GM18508 (cell line): ENCODE data around the gene PELI1.
A peak's percentile ranks its signal among the peaks of the same experiment; 100 is the strongest.
"Not testable (repeated sequence)": the region's sequence is repeated elsewhere in the genome, so short reads cannot be mapped to it uniquely, and the experiment has no call there.

ENCODE experiments used
- ATAC-seq: cut with Tn5 transposase; IDR thresholded peaks from one replicate; pipeline ENCODE4 v1.9.1; 2021; ENCODE audit warnings: moderate number of reproducible peaks; ENCODE audit not compliant: insufficient read depth, unreplicated experiment

The PELI1 gene

DNA sequence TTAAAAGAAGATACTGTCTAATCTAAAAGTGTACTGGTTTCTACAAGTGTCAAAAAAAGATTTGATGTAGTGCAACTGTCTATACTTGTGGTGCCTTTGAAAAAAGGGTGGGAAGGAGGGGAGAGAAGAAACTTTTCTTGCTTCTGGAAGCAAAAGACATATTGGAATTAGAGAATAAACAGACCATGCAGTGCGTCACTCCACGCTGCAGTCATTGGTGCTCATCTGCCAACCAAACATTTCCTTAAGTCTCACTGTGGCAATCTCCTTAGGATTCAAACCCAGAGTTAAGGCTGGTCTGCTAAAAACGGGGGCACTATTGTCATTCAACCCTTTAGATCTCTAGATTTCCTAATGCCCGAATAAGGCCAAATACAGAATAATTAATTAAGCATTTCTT, 50.9 kb downstream of the PELI1 start:
- no peak for ATAC-seq

DNA sequence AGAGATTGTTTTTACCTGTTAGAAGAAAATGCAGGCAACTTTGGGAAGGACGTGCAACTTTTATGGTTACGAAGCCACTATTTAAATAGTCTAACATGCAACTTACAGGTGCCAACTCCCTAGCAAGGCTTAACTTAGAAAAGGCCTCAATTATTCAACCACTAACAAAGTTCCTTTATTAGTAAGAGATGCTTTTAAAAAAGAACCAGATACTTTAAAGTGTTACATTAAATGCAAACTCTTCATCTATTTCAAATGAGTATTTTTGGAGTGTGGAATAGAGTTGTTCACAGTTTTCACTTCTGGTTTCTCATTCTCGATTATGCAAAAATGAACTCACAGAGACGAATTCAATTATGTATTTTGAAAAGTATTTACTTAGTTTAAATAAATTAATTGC, 51.7 kb downstream of the PELI1 start:
- ATAC-seq = peak; percentile 64

DNA sequence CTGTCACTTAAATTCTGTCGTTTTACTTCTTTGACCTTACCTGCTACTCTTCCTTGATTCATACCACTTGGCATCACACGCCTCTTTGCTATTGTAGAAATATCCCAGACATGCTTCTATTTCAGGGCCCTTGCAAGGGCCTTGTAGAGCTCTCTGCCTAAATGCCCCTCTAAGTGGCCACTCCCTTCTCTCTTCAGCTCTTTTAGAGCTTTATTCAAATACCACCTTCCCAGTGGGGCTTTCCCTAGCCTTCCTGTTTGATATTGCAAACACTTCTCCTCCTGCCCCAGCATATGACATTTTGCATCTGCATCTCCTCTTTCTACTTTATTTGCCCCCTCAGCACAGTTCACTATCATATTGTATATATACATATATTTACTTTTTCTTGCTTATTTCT, 54.0 kb downstream of the PELI1 start:
- ATAC-seq = no peak

DNA sequence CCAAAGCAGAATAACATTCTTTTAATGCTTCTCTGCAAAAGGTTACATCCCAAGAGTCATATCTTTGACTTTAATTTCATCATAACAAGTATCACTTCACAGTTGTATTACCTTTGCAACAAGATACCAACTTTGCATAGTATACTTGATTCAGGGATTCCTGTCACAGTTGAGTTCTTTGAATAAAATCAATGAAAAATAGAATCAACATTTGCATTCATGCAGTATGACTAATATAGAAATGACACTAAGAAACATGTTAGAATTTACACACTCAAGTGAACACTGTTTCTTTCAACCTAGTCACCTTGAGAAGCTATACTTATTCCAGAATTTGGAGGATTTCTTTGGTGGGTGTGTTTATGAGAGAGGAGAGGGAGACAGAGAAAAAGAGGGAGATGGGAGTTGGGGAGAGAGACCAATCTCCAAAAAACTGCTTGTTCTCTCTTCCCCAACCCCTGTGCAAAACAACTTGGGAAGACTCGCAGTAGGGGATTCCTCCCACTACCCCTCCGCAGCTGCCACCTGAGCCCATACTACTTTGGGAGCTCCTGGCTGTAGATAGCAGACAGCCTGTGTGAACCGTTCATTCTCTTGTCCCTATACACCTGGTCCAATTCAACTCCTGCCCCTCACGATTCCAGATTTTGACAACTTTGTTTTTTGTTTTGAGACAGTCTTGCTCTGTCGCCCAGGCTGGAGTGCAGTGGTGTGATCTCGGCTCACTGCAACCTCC, 57.7 kb downstream of the PELI1 start:
- ATAC-seq = no peak

DNA sequence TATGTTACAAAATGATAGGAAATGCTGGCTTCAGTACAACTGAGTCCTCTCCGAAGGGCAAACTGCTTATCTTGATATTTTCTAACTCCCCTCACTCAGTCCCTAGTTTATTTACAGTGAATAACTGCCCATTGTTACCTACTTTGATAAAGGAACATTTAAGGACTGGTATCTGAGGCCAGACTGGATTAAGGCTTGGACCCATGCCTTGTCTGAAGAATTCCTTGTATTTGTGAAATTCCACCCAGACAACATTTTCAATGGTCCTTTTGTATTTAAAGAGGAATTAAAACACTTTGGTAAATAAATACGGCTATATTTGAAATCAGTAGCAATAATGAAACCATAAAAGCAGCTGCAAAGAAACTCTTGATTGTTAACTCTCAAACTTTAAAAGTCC, 58.3 kb downstream of the PELI1 start:
- no peak for ATAC-seq

DNA sequence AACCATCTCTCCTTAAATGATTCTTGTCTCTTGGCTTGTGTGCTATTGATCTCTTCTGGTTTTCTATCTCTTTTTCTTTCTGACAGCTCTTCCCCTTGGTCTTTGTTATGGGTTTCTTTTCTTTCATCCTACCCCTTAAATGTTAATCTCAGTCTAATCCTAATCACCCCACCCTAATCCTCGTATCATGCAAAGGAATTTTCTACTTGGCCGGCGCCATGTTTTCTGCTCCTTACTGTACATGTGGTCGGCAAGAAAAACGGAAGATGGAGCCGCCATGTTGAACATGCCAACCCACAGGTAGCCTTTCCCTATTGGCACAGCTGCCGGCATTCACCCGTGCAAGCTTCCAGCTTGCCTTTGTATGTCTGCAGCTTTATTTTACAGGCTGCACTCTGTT, 63.2 kb downstream of the PELI1 start:
- ATAC-seq = no peak

DNA sequence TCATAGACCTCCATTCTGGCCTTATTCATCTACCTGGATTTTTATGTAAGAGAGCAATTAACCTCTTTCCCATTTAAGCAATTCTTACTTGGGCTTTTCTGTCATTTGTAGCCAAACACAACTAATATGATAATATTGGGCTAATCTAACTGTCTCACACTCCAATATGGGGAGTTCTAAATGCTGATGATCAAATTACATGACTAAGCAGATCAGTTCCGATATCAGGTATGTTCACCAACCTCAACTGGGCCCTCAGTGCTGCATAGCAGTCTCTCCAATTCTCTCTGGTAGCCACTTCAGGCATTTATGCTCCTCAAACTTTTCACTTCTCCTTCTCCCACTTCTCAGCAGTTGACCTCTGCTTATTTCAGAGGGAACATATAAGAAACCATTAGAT, 64.0 kb downstream of the PELI1 start:
- no peak for ATAC-seq

DNA sequence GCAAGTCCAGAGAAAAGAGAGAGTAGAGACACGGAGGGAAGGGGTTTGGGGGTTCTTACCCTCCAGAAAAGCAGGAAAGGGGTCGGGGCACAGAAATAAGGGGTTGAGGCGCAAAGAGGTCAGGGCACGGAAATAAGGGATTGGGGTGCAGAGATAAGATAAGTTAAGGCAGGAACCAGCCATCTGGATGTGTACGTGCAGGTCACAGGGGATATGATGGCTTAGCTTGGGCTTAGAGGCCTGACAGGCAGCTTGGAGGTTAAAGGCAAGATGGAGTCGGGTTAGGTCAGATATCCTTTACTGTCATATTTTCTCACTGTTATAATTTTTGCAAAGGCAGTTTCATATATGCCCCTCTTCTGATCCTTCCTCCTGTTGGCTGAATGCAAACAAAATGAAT, 64.5 kb downstream of the PELI1 start:
- ATAC-seq = not testable (repeated sequence)

DNA sequence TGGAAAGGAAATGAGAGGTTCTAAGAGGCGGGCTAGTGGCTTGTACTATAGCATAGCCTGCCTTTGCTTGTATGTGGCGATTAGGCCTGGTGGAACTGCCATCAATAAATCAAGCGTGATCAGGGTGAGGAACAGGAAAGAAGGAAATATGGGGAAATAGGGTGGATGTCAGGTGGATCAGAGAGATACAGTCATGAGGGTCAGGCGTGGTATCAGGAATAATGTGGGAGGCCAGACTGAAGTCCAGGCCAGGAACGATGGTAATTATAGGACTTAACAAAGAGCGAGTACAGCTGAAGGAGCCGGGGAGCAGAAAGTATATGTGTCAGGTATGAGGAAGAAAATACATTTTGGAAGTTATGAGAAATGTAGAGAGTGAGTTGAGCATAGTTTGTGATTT, 67.4 kb downstream of the PELI1 start:
- not testable (repeated sequence) for ATAC-seq

DNA sequence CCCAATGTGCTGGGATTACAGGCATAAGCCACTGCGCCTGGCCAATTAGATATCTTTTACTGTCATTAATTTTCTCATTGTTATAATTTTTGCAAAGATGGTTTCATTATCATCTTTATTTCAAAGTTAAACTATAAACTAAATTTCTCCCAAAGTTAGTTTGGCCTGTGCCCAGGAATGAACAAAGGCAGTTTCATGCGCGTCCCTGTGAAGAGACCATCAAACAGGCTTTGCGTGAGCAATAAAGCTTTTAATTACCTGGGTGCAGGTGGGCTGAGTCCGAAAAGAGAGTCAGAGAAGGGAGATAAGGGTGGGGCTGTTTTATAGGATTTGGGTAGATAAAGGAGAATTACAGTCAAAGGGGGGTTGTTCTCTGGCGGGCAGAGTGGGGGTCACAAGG, 69.6 kb downstream of the PELI1 start:
- ATAC-seq = not testable (repeated sequence)

DNA sequence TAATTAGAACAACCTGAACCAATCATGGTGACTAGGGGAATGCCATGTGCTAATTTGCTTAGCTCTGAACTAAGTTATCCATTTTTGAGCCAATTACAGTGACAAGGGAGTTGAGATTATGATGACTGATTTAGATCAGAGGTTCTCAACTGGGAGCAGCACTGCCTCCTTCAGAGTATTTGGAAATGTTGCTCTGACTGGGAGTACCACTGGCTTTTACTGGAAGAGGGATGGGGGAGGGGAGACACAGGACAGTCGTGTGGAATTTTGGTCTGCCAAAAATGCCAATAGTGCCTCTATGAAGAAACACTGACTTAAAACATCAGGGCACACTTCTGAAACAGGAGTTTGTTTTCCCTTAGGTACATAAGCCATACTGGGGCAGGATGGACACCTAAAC, 76.9 kb downstream of the PELI1 start:
- ATAC-seq = no peak

DNA sequence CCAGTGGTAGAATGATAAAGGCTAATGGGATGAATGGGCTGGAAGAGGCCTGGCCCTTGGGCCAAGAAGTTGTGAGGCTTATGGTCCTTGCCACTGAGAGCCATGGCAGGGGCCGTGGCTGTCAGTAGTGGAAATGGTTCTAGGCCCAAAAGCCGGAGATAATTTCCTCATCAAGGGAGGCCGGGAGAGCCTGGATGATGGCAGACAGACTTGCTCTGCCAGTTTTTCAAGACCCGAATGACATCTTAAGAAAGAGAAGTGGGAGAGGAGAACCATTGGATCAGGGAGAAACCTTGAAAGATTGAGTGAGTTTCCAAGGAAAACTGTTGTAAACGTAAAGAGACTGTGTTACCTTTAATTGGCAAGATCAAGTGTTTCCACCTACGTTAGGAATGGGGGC, 78.7 kb downstream of the PELI1 start:
- ATAC-seq = no peak

DNA sequence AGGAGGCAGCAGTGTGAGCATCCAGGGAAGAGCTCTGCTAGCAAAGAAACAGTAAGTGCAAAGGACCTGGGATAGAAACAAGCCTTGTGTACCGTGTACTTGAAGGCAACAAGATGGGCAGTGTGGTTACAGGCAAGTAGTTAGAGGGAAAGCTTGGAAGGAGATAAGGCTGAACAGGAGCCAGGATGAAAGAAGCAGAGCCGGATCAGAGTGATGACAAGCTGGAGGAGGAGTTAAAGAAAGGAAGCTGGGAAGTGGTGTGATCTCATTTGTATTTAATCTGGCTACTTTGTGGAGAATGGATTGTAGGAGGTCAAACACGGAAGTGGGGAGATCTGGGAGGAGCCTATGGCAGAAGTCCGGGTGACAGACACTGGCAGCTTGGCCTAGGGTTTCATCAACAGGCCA, 80.3 kb downstream of the PELI1 start:
- ATAC-seq = no peak

DNA sequence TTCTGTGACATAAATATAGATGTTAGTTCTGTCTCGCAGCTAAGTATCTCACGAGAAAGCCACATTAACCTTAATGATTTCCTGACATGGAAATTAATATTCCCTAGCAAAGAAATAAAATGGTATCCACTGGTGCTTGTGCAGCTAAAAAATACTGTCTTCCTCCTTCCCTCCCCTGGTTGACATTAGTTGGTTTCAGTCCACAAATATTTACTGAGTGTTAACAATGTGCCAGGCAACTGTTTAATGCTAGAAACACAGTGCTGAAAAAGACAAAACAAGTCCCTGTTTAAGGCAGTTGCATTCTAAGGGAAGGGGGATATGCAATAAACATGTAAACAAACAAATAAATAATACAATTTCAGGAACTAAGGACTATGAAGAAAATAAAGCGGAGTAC, 80.8 kb downstream of the PELI1 start:
- no peak for ATAC-seq

DNA sequence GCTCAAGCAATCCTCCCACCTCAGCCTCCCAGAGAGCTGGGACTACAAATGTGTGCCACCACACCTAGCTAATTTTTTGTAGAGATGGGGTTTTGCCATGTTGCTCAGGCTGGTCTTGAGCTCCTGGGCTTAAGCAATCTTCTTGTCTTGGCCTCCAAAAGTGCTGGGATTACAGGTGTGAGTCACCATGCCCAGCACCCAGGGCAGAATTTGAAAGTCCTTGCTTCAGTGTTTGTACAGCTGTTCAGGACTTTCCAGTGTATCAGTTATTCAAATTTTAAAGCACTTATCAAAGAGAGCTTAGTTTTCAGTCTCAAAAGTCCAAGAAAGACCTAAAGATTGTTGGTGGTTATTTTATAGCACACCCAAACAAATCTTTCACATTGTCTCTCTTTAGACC, 81.4 kb downstream of the PELI1 start:
- ATAC-seq = no peak

DNA sequence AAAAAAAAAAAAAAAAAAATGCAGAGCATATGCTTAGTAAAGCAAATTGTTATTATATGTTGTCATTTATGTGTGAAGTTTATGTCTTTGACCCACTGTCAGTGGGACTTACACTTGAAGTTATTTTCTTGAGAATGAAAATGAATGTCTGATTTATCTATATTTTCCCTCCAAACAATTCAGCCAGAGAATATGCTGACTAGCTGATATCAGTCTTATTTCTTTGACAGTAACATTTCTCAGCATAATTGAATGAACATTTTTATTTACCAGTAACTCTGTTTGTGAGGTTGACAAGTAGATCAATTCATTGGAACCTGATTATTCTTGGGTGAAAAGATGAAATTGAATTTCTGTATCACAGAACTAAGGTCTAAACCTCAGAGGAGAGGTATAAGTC, 85.0 kb downstream of the PELI1 start:
- no peak for ATAC-seq

DNA sequence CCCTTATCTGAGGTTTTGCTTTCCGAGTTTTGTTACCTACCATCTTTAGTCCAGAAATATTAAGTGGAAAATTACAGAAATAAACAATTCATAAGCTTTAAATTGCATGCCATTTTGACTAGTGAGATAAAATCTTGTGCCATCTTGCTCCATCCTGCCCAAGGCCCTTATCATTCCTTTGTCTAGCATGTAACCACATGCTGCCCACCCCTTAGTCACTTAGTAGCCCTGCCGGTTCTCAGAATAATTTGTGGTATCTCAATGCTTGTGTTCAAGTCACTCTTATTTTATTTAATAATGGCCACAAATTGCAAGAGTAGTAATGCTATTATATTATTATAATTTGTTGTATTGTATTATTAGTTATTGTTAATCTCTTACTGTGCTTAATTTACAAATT, 88.2 kb downstream of the PELI1 start:
- ATAC-seq = no peak

DNA sequence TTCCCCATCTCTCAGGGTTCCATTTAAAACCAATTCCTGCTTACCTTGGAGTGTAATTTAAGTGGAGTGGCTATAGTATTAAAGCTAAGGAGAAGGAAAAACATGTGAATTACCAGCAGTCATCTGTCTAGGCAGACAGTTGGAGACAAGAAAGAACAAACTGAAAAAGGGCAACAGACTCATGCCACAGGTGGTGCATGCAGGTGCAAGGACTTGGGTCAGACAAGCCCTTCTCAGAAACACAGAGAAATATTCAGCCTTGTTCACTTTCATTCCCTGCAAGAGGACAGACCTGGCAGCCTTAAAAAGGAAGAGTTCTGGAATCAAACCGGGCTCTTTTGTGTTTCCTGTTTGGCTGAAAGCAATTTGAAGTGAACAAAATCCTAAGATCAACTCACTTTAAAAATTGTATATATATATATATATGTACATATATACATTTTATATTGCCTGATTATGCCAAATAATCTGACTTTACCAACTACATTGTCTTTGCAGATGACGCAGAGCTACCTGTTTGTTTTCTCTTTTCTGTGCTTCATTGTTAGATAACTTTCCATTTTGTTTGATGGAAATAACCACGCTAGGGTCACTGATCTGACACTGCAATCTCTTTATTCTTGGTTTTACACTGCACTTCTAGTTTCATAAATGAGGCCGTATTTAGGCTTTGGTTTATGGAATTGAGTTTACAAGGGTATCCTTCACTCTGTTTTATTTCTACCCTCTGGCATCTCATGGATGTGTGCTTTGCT, 89.9 kb downstream of the PELI1 start:
- no peak for ATAC-seq

DNA sequence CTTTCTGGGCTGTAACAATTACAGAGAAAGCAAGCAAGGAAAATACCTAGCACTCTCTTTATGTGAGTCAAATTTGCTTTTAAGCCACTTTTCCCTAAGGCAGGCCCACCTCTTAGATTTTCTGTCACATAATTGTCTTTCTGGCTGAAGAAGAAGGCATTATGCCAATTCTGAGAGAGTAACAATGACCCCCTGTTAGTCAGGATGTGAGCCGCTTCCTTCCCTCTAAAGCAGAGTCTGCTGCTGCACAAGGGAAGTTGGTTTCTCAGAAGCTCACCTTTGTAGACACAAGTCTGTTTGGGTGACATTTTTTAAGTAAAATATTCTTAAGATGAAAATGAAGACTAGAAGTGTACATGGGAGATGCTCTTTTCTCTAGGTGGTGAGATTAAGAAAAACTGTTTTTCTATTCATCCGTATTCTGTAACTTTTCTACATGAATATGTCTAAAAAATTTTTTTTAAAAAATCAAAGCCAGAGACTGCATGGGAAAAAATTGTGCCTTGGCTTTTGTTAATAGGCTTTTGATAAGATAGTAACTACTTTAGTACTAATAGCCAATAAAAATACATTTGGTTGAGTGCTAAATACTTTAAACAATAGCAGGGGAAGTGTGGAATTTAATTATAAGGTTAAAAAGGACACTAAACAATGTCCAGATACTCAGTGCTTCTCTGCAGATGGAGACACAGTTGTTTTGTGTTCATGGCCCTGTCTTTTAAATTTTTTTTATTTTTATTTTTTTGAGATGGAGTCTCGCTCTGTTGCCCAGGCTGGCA, 91.6 kb downstream of the PELI1 start:
- ATAC-seq = no peak

DNA sequence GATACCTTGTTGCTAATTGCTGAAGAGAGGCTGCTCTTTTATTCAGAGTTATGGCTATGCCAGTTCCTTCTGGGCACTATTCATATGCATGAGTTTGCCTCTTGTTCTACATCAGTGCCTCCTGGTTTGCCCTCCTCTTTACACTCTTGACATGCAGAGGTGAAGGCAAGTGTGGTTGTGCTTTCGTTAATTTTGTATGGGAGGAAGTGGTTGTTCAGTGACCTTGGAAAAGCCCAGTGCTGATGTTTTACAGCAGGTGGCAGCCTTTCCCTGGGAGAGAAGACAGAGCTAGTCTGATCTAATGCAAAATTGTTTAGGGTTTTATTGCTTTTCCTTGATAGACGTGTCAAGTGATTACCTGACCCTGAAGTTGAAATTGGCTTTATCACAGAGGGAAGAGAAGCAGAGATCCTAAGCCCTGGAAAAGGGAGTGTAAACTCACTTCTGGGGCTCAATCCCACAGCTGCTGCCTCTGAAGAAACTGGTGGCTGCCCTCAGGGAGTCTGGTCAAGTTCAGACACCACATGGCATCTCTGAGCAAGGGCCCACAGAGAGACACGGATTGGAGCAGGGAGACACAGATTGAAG, 94.5 kb downstream of the PELI1 start:
- peak; percentile 84 for ATAC-seq

DNA sequence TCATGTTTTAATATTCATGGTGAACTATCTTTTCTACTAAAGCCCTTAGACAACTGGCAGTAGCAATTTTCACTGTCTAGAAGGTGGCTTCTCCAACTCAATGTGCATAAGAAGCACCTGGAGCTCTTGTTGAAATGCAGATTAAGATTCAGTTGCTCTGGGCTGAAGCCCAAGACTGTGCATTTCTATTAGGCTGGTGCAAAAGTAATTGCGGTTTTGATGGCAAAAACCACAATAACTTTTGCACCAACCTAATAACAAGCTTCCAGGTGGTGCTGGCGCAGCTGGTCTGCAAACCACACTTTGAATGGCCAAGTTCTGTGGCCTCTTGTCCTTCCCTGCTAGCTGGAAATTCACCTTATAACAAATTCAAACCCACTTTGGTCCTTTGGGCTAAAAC, 98.3 kb downstream of the PELI1 start:
- ATAC-seq = no peak
